ENCODE measurements around the gene FMN1.

Gene FMN1

DNA sequence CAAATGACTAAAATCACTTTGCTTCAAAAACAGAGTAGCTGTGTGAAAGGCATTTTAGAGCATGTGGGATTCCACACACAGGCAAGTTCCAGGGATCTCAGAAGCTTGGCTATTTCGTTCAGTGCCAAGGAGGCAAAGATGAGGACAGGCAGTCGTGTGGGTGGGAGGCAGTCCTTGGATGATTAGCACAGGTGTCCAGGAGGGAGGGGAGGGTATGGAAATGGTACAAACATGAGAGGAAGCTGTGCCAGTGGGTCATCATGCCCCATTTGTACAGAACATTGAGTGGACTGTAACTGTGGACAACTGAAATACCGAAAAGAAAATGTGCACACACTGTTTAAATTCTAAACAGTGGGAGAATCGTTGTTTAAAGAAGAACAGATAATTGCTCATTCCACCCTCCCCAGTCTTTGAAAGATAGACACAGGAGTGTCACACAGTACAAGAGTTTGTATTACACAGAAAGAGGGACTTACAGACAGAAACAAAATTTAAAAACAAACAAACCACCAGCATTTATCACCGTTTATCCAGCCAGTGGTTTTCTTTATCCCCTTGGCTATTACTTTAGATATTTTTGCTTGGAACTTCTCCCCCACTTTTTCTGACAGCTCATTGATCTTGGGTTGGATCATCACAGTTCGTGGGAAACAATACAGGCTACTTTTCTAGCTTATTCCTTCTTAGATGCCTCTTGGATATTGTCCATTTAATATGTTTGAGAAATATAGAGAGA lies 353.8 kb downstream of the FMN1 start:
- ChIA-PET POLR2A (interaction anchor here (0.9 to 3.5 kb wide), 10 partner anchors 9 to 153 kb away, joined by 3 to 23 read pairs (median 5); no protein-coding TSS in a partner anchor), CTCF (interaction anchor here (0.6 to 8.5 kb wide), 14 partner anchors 8 to 275 kb away, joined by 3 to 95 read pairs (median 4); no protein-coding TSS in a partner anchor)
- no peak overlapping the region; the same call in none of the 2 replicates for H3K4me3 ChIP-seq (ENCODE audit: low read depth, low read length)

GRCh38 chr15:32838820-32839219 lies 355.7 kb downstream of the FMN1 start:
- POLR2A ChIA-PET = interaction anchor here (1.0 to 3.5 kb wide), 4 partner anchors 12 to 31 kb away, joined by 5 to 23 read pairs (median 6); no protein-coding TSS in a partner anchor
- peak overlapping the region; percentile 40 for H3K4me3 ChIP-seq (ENCODE audit: low read depth, low read length)
- CTCF ChIA-PET = interaction anchor here (0.9 to 8.5 kb wide), 5 partner anchors 10 to 189 kb away, joined by 3 to 95 read pairs (median 3); no protein-coding TSS in a partner anchor
- DNase-seq (ENCODE audit: low read depth, low spot score) = peak; percentile 88
- TF ChIP-seq, protein P1, sequence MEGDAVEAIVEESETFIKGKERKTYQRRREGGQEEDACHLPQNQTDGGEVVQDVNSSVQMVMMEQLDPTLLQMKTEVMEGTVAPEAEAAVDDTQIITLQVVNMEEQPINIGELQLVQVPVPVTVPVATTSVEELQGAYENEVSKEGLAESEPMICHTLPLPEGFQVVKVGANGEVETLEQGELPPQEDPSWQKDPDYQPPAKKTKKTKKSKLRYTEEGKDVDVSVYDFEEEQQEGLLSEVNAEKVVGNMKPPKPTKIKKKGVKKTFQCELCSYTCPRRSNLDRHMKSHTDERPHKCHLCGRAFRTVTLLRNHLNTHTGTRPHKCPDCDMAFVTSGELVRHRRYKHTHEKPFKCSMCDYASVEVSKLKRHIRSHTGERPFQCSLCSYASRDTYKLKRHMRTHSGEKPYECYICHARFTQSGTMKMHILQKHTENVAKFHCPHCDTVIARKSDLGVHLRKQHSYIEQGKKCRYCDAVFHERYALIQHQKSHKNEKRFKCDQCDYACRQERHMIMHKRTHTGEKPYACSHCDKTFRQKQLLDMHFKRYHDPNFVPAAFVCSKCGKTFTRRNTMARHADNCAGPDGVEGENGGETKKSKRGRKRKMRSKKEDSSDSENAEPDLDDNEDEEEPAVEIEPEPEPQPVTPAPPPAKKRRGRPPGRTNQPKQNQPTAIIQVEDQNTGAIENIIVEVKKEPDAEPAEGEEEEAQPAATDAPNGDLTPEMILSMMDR (IDR thresholded peaks at IDR 0.05; ENCODE audit: insufficient read depth, low read length, missing control alignments) = no peak

More for the DNA sequence above, 353.8 kb downstream of the FMN1 start:
- no peak for DNase-seq (ENCODE audit: low read depth, low spot score)
- TF ChIP-seq, protein P1 (IDR thresholded peaks at IDR 0.05; ENCODE audit: insufficient read depth, low read length, missing control alignments) = no peak

DNA sequence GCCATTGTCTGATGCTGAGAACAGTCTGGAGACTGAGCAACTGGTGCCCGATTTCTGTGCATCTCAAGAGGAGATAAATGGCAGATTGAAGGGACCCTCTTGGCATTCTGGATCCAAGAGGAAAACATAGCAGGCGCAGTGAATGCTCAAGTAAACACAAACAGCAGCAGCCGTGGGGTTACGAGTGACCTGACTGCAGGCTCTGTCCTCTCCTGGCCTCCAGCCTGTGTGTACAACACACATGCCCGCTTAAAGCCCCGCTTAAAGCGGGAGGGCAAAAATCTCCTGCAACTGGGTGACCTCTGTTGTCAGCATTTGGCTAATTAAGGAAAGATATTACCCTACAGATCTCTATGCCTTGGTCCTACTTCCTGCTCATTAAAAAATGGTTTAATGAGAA lies 356.2 kb downstream of the FMN1 start:
- ChIA-PET POLR2A (interaction anchor here (1.0 to 3.5 kb wide), 2 partner anchors 12 to 19 kb away, joined by 6 to 23 read pairs; no protein-coding TSS in a partner anchor), CTCF (interaction anchor here (0.9 to 8.5 kb wide), 2 partner anchors 117 to 156 kb away, joined by 3 to 95 read pairs; no protein-coding TSS in a partner anchor)
- no peak overlapping the region for H3K4me3 ChIP-seq (ENCODE audit: low read depth, low read length)
- no peak for DNase-seq (ENCODE audit: low read depth, low spot score)
- TF ChIP-seq, protein P1 (IDR thresholded peaks at IDR 0.05; ENCODE audit: insufficient read depth, low read length, missing control alignments) = no peak

- POLR2A ChIA-PET = interaction anchor here (3.5 kb wide), 1 partner anchor 13 kb away, joined by 23 read pairs; no protein-coding TSS in a partner anchor
- H3K4me3 ChIP-seq (ENCODE audit: low read depth, low read length) = no peak overlapping the region
- CTCF ChIA-PET = interaction anchor here (2.2 to 8.5 kb wide), 2 partner anchors 118 to 175 kb away, joined by 5 to 95 read pairs; no protein-coding TSS in a partner anchor
- DNase-seq (ENCODE audit: low read depth, low spot score) = no peak
- TF ChIP-seq, protein P1 (IDR thresholded peaks at IDR 0.05; ENCODE audit: insufficient read depth, low read length, missing control alignments) = no peak
Observed at GRCh38 chr15:32837935-32838334, 356.6 kb downstream of the FMN1 start.

DNA sequence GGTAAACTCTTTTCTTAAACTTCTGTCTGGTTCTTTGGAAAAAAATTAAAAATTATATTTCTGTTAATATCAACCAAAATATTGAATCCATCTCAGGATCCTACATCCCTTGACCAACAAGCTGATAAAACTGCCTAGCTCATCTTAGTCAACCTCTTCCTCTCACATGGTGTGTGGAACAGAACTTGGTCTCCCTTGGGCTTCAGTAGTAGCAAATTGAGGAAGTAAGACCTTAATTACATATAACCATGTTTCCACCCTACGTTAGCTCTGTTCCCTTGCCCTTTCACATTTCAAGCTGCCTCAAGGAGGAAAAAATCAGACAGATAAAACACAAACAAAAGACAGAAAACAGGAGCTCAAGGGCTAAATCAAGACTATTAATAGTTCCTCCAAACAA lies 360.4 kb downstream of the FMN1 start:
- TF ChIP-seq, protein P1 (IDR thresholded peaks at IDR 0.05; ENCODE audit: insufficient read depth, low read length, missing control alignments) = no peak
- CTCF ChIA-PET = interaction anchor here (0.9 to 8.1 kb wide), 7 partner anchors 9 to 185 kb away, joined by 4 to 84 read pairs (median 7); no protein-coding TSS in a partner anchor
- POLR2A ChIA-PET = interaction anchor here (1.6 to 2.1 kb wide), 3 partner anchors 9 to 22 kb away, joined by 4 to 7 read pairs (median 7); no protein-coding TSS in a partner anchor

More for the DNA sequence above, 360.4 kb downstream of the FMN1 start:
- no peak overlapping the region for H3K4me3 ChIP-seq (ENCODE audit: low read depth, low read length)
- no peak for DNase-seq (ENCODE audit: low read depth, low spot score)
